Amniotic epithelial cell (primary cell): Measurements from ENCODE around the gene CHTF18.
"Not testable (repeated sequence)": the region's sequence is repeated elsewhere in the genome, so short reads cannot be mapped to it uniquely, and the experiment has no call there.

Experiments
- DNase-seq: peaks from one replicate; pipeline ENCODE4 v3.0.0-alpha.2; 2010; ENCODE audit warnings: low read depth

Gene CHTF18

DNA sequence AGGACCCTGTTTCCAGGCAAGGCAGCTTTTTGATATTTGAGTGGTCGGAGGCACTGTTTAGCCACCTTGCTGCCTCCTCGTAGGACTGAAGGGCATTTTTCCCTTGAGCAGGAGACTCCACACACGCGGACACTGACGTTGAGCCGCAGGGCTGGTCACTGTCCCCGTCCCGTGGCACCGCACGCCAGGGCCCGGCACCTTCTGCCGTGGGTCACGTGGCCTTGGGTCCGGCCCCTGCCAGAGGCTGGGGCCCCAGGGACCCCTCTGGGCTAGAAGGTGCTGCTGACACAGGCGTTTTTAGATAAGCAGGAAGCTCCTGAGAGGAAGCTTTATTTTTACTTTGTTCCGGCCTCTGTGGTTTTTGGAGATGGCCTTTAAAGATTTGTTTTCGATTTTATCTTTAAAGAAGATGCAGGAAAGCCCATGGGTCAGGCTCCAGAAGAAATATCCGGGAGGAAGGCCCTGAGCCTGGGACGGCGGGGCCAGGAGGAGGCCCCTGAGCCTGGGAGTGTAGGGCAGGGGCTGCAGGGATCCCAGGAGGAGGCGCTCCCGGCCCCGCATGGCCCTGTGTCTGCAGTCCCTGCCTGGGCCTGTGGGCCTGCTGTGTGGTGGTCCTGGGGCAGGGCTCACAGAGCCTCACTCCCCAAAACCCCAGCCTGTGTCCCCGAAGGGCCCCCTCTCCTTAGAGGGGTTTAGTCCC, 42.6 kb downstream of the CHTF18 start:
- DNase-seq, result no peak

DNA sequence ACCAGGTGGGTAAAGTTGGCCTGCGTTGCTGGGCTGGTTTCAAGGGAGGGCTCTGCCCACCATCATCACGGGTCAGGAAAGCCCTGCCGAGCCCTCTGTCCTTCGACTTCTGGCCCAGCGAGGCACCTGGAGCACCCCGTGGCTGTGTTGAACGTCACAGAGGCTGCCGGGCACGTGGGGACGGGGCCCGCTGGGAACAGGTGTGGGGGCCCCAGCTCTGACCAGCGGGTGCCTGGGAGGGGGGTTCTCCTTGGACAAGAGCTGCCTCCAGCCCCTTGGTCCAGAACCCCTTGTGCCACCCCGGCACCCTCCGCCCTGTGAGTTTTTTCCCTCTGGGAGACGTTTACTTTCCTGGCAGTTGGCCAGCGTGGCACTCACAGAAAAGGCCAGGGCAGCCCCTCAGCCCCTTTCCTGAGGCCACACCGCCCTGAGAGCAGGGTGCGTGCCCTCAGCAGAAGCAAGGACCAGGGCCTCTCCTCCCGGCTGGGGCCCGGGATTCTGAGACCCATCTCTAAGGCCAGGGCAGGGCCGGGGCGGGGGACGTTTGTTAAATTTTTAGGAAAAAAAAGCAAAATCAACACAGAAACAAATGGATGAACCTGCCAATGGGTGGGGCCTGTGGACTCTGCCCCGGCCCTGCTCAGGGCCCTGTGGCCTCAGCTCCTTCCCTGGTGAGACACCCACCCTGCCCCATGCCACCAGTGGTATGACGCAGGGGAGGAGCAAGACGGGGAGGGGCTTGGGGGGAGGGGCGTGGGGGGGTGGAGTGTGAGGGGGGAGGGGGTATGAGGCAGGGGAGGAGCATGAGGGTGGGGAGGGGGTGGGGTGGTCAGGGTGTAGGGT, 43.4 kb downstream of the CHTF18 start:
- DNase-seq, result no peak

GRCh38 chr16:832652-833336, 44.4 kb downstream of the CHTF18 start:
- DNase-seq, result no peak

DNA sequence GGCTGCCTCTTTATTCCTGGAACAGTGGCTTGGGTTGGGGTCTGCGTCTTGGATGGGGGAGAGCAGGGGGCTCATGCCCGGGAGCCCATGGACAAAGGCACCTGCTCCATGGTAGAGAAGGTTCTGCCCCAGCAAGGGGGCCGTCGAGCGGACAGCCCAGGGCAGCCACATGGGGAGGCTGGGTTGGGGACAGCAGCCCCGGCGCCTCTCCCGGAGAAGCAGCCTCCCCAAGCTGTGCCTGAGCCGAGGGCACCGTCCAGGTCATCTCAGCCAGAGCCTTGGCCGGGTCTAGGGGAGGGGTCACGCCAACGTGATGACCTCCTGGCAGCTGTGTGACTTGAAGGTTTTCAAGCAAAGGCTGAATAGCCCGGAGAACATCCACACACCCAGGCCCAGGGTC, 45.0 kb downstream of the CHTF18 start:
- DNase-seq, result no peak

DNA sequence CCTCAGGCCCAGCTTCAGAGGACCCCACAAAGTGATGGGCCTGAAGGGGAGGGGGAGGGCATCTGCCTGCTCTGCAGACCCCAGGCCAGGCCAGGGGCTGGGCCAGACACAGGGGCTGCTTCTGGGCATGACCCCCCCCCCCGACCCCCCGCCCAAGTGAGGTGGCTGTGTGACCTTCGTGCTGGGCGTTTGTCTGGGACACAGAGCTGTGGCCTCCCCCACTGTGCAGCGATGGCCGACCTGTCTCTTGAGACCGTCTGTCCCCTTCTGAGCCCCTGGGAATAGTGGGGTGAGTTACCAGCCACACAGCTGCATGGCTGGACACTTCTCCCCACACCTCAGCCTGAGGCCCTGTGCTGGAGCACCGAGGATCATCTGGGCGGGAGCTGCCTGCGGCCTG, 47.0 kb downstream of the CHTF18 start:
- no peak for DNase-seq

- DNase-seq, result no peak
Measured at GRCh38 chr16:836221-836620, 47.8 kb downstream of the CHTF18 start.

DNA sequence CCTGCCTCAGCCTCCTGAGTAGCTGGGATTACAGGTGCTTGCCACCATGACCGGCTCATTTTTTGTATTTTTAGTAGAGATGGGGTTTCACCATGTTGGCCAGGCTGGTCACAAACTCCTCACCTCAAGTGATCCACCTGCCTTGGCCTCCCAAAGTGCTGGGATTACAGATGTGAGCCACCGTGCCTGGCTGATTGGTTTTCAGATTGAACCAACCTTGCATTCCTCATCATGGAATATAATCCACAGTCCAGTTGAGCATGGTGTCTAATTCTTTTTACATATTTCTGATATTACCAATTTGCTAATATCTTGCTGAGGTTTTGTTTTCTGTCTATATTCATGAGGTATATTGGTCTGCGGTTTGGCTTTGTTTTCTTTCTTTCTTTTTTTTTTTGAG, 48.4 kb downstream of the CHTF18 start:
- not testable (repeated sequence) for DNase-seq

DNA sequence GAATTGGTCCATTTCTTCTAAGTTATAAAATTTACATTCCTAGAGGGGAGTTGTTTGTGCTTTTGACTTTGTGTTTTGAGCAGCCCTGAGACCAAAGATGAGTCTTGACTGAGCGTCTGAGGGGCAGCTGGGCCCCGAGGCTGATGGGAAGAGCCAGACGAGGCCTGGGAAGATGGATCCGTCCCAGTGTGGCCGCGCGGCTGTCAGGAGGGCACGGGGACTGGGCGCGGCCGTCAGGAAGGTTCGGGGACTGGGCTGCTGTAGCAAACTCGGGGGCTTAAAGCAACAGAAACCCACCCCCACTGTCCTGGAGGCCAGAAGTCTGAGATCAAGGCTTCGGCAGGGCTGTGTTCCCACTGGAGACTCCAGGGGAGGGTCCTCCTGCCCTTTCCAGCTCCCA, 50.3 kb downstream of the CHTF18 start:
- no peak for DNase-seq

DNA sequence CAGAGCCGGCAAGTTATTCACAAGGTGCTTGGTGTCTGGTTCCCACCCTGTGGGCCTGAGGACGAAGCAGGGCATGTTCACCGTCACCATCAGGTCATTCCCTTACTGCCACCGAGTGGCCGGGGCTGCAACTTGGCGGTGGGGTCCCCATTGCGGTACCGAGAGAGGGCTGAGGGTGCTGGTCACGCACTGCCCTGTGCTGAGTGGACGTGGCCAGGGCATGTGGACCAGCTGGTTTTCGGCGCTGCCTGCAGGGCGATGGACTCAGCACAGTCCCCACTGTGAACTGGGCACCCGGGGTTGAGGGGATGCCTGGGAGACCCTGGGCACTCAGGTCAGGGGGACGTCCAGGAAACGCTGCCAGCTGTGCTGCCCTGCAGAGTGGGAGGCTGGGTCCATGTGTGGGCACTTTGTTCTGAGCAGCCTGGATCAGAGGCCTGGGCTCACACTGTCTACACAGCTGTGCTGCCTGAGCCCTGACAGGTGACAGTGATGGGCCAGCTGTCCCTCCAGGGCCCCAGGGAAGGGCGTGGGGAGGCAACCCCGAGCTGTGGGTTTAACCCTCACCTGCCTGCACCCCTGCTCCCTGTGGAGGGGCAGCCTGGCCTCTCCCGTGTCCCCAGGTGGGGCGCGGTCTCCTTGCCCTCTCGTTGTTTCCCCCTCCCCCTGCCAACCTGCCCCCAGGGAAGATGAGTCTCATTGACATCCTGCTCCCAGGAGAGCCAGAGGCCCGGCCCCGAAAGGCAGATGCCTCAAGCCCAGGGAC, 51.4 kb downstream of the CHTF18 start:
- DNase-seq, result no peak

DNA sequence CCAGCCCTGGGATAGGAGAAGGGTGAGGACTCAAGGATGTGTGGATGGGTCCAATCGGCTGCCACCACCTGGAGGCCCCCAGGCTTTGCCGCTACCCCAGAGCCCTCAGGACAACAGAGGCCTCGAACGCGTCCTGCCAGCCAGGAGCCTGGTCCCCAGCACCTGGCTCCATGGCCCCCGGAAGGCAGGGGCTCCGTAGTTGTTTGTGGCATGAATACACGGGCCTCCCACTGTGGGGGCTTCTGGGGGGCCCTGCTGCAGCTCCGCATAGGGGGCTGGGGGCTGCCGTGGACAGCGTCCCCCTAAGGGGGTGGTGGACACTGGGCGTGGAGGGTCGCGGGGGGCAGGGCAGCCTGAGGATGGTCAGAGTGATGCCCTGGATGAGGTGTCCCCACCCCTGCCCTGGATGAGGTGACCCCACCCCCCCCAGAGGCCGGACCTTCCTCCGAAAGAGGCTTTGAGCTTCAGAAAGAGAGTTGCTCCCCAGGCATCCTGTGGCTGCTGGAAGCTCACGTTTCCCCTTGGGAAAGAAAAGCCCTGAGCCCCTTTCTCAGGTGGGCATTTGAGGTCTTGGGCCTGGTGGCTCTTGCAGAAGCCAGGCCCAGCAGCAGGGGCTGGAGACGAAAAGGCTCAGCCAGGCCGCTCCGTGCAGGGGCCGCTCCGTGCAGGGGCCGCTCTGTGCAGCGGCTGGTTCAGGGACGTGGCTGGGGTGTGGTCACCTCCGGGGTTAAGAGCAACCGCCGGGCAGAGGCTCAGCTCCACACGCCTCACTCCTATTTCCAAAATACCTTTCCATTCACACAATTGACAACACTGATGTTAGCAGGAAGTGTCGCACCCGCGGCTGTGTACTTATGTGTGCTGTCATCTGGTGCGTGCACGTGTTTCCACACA, 52.4 kb downstream of the CHTF18 start:
- DNase-seq, result no peak

DNA sequence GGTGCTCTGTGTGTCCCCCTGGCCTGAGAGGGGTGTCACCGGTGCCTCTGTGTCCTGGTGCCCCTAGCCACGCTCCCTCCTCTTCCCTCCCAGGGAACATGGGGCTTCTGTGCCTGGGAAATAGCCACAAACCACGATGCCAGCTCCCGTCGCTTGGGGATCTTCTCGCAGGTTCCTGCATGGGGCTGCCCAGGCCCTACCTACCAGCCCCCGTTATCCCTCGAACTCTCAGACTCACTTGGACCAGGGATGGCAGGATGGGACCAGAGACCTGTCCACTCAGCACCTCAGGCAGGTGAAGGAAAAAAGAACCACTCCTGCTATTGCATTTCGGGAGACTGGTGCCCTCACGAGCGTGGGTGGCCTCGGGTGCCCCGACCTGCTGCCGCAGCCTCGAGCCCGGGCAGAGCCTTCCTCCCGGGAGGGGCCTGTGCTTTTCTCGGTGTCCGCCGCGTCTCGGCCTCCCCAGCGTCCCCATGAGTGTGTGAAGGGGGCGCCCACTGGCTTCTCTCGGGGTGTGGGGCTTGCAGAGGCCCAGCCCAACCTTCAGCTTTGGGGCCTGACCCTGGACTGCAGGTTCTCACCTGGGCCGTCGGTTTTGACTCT, 53.1 kb downstream of the CHTF18 start:
- no peak for DNase-seq

GRCh38 chr16:842061-842476, 53.6 kb downstream of the CHTF18 start:
- no peak for DNase-seq

DNA sequence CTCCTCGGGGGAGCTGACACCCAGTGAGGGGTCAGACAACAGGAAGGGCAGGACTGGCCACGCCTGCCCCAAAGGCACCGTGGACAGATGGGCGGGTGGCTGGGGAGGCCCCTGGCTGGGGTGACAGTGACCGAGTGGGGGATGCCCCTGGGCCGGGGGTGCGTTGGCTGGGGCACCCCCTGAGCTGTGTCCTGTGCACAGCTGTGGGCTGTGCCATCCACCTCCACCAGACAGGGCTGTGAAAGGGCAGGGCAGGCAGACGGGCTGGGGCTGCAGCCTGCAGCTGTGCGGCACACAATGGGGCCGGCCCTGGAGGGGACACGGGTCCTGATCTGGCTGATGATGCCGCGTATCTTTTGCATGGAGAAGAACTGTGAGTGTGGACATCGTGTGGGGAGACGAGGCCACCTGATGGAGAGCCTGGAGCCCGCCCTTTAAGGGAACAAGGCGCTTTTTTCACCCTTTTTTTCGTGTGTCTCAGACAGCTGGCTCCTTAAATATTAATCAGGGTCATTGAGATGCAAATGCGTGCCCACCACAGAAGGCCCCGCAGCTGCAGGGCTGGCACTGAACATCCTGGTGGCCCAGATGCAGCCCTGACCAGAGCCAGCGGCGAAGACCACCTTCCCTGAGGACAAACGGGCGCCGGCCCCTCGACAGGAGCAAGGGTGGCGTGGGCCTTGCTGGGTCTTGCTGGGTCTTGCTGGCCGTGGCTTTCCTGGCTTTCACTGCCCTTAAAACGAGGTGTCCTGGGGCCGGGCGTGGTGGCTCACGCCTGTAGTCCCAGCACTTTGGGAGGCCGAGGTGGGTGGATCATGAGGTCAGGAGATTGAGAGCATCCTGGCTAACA, 54.5 kb downstream of the CHTF18 start:
- DNase-seq, result no peak

- DNase-seq, result no peak
Measured at GRCh38 chr16:843771-844170, 55.4 kb downstream of the CHTF18 start.

DNA sequence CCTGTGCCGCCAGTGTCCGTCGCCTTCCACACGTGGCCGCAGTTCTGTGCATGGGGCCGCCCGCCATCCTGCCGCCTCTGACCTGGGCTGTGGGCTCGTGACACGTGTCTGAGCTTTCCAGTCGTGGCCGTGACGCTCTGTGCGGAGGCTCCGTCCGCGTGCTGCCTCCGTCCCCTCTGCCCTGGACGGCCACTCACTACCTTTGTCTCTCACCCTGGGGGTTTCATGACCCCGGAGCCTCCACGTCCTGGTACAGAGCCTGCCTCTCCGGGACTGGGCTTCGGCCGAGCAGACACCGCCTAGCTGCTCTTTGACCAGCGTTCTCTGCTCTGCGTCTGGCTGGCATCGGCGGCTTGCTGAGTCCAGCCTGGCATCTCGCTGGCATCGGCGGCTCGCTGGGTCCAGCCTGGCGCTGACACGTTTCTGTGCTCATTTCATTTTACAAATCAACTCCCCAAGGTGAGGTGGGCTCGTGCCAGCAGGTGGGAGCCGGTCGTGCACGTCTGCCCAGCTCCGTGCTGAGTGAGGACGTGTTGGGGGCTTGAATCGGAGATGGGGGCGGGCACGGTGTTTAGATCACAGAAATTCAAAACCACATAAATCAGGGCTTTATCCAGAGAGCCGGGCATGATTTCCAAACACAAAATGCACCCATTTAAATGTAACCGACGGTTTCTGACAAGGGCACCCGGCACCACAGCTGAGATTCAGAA, 56.4 kb downstream of the CHTF18 start:
- no peak for DNase-seq

GRCh38 chr16:845351-845745, 56.9 kb downstream of the CHTF18 start:
- DNase-seq, result no peak

DNA sequence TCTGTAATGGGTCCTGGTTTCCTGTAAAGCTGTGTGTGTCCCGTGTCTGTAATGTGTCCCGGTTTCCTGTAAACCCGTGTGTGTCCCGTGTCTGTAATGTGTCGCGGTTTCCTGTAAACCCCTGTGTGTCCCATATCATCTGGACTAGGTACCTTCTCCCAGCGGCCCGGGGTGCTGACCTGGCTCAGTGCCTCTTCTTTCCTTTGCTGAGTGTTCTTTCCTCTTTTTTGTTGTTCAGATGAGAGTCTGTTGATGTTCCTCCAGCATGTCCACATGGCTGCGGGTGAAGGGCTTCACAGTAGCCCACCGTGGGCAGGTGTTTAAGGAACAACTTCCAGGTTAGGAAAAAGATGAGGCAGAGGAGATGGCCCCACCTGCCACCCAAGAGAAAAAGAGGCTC, 58.7 kb downstream of the CHTF18 start:
- no peak for DNase-seq
